Forelimb muscle (tissue), 1 donor: ENCODE results near the gene TNXB. TPM values are rescaled to one million over a fixed set of nuclear protein-coding genes. Genes with fewer than 3 reads are reported as not detected.

Experiments used
- DNase-seq: peaks from one replicate; pipeline ENCODE4 v3.0.0-alpha.2; 2013; ENCODE audit warnings: low read depth
- polyA plus RNA-seq: library from polyadenylated mRNA; unstranded; fragments of 120-200 nt; gene quantifications from one replicate; pipeline ENCODE4 v1.2.1, GENCODE V29; 2013; ENCODE audit not compliant: insufficient read length

TNXB gene
- polyA plus RNA-seq, 1 donor, result 108 TPM

DNA sequence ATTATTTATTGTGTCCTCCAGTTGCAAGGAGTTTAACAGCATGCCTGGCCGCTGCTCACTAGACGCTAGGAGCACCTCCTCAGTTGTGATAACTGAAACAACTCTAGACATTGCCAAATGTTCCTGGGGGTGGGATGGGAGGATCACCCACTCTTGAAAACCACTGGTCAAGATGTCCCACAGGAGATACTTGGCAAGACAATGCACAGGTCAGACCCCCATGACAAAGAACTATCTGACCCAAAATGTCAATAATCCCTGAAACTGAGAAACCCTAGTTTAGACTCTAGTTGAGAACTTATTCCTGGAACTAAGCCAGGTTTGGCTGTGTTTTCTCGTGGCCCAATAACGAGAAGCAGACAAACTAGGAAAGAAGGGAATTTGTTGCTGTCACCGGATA is 30.5 kb upstream of the TNXB start:
- no peak for DNase-seq

DNA sequence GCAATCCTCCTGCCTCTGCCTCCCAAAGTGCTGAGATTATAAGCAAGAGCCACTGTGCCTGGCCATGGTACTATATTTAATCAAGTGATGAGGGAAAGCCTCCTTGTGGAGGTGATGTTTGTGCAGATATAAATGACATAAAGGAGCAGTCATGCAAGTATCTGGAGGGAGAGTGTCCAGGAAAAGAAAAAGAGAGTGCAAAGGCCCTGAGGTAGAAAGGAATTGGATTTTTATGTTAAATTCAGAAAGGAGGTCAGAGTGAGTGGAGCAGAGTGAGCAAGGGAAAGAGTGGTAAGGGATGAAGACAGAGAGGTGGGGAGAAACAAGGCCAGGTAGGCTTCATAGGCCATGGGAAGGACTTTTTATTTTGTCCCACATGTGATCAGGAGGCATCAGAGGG is 28.3 kb upstream of the TNXB start:
- no peak for DNase-seq

DNA sequence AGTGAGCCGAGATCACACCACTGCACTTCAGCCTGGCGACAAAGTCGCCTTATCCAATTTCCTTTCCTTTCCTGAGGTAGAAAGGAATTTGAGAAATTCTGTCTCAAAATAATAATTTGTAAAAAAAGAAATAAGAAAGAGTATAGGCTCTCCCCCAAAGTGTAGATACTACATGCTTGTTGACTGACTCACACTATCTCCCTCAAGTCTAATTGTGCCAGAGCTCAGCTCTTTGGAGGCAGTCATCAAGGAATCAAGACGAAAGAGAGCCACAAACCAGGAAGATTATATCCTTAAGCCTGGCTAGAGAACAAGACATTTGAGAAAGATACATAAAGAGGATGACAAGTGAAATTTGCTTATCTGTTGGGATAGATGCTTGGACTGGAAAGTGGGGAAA is 24.6 kb upstream of the TNXB start:
- no peak for DNase-seq

DNA sequence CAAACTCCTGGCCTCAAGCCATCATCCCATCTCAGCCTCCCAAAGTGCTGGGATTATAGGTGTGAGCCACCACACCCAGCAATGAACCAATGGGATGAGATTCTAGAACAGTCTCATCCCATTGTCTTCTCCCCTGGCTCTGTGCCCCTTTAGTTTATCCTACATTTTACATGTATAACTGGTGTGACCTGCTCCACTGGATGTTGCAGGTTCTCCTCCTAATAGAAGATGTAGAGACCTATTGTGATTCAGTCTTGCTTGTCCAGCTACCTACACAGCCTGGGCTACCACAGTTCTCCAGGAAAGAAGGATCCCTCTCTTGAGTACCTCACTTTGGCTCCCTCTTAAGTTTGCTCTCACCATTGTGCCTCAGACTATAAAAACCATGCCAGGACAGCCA is 23.0 kb upstream of the TNXB start:
- DNase-seq, result no peak

DNA sequence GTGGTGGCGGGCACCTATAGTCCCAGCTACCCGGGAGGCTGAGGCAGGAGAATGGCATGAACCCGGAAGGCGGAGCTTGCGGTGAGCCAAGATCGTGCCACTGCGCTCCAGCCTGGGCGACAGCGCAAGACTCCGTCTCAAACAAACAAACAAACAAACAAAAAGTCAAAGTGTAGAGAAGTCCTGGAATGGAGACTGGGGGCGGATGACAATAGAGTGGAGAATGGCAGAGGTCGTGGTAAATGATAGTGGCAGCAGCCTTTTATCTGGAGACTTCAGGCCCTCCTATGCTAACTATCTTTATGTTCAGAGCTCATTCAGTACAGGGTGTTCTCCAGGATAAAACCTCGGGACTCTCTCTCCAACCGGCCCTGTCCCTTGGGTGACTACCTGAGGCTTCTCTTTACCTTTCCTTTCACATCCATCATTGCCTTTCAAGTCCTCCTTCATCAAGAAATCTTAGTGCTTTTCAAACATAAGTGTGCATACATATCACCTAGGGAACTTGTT is 22.4 kb upstream of the TNXB start:
- DNase-seq, result no peak

DNA sequence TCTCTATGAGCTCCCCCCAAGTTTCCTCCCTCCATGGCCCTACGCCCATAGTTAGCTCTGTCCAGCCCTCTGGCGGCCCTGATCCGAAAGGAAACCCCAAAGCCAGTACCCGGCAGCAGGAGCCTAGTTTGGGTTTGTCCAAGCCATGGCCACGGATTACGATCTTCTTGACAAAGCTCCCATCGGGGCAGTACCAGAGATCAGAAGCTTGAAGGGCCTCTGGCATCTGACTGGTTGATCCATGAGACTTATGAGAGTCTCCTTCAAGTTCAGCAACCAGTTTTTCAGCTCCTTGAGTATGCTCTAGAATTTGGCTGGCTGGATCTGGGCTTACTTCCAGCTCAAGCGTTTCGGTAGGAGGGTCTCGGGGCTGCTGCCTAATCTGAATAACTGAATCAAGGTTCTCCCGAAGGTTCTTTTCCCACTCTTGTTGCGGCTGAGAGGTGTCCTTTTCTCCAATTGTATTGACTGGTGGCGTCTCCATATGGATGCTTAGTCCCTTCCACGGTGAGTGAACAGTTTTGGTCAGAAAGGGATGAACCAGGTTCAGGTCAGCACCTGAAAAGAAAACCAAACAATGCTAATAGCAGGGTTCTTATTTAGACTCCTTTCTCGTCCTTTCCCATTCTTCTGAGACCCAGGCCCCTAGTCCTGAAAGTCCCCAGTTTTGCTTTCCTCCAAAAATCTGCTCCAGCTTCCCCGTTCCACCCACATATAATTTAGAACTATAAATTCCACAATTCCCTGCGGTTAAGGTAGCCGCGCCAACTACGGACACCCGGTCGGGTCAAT is 20.4 kb upstream of the TNXB start:
- DNase-seq, result no peak

DNA sequence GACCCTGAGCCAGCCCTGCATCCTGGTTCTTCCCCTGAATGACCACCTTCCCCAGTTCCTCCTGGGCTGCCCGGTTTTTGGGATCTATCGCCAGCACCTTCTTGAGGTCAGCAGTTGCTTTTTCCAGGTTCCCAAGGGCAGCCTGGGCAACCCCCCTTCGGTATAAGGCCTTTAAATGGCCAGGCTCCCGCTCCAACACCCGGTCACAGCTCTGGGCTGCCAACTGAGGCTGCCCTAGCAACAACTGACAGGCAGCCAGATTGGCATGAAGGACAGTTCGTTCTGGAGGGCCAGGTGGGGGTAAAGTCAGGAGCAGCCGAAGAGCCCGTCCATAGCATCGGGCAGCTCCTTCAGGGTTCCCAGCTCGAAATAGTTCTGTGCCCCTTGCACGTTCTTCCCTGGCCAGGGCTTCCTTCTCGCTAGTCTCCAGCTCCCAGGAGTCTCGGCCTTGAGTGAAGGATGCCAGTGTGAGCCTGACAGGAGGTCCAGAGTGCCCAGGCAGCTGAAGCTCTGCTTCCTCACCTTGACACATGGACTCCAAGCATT is 19.7 kb upstream of the TNXB start:
- no peak for DNase-seq

DNA sequence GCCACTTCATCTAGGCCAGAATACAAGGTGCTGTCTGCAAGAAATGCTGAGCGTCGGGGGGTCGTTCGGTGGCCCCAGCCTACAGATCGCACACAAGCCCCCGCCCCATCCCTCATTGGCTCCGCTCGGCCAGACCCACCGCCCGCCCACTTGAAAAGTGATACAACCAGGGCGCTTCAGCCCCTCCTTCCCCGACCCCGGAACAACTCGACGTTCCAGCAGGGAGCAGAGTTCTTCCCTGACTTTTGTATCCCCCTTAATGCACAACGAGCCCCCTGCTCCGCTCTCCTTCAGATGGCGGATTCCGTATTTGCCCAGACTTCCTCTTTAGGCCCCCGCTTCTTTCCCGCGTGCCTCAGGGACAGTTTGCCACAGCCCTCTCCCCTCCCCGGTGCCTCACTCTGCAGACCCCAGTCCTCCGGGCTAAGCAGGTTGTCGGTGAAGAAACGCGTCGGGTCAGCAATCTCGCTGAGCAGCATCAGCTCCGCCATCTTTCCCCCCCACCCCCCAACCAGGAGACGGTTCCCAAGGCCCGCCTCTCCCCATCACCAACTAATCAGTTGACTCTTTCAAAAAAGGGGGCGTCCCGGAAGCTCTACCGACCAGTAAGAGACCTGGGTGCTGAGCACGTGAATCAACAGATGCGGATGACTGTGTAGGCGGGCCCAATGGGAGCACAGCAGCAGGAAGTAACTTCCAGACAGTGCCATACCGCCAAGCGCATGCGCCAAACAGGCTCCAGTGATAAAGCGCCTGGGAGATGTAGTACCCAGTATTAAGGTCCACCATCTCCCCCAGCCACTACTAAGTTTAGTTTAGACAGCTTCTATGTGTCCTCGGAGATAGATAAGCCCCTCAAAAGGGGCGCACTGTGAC is 18.8 kb upstream of the TNXB start, which contains the start of gene ATF6B:
ATF6B (minus strand) TSS at position 530 of the 876 bp plus-strand sequence; CDS start at position 491, 39 bp downstream.
- peak; percentile 99 for DNase-seq

DNA sequence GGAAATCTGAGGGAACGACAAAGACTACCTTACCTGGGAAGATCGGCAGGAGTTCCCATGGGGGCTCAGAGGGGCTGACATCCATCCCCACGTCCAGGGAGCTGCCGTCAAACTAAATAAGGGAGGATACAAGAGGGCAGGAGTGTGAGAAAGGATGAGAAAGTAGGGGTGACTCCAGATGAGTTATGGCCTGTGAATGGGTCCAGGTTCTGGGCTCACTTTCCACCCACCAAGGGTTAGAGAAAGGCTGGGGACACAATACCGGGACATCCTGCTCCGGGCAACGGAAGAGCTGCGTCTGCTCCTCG is 18.2 kb upstream of the TNXB start:
- no peak for DNase-seq

DNA sequence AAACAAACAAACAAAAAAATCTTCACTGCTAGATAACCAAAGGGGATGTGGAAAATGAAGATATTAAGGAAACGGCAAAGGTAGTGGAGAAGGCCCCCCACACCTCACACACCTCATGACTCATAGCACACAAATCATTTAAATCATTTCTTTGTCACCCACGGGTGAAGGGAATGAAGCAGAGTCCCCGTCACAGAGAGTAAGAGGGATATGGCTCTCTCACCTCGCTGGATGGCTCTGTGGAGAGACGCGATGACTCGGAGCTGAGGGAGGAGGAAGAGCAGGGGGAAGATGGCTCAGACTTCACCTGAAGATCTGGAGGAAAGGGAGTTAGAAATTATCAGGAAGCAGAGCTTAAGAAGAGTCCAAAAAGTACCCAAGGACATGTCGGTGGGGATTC is 17.7 kb upstream of the TNXB start:
- DNase-seq, result no peak

DNA sequence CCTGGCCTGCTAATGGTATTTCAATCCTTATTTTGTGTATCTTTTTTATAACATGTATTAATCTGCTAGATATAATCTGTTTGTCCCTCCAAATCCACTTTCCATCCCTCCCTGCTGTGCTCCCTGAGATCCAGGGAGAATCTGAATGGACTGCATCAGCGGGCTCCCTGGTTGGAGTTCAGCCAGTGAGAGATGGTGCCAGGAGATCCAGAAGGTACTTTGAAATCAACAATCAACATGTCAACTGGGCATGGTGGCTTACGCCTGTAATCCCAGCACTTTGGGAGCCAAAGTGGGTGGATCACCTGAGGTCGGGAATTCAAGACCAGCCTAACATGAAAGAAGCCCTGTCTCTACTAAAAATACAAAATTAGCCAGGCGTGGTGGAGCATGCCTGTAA is 14.5 kb upstream of the TNXB start:
- DNase-seq, result no peak

DNA sequence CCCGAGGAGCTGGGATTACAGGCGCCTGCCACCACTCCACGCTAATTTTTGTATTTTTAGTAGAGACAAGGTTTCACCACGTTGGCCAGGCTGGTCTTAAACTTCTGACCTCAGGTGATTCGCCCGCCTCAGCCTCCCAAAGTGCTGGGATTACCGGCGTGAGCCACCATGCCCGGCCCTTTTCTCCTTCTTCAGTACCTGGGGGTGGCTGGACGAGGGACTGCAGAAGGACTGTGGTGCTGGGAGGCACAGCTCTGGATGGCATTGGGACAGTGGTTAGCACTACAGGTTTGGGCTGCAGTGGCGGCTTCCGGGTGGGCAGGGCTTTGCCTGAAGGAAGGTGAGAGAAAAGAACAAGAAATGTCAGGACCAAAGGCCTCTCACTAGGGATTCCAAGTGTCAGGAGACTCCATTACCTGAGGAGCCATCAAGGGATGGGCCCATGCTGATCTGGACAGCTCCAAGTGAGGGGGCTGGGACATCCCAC is 11.5 kb upstream of the TNXB start:
- DNase-seq, result no peak

DNA sequence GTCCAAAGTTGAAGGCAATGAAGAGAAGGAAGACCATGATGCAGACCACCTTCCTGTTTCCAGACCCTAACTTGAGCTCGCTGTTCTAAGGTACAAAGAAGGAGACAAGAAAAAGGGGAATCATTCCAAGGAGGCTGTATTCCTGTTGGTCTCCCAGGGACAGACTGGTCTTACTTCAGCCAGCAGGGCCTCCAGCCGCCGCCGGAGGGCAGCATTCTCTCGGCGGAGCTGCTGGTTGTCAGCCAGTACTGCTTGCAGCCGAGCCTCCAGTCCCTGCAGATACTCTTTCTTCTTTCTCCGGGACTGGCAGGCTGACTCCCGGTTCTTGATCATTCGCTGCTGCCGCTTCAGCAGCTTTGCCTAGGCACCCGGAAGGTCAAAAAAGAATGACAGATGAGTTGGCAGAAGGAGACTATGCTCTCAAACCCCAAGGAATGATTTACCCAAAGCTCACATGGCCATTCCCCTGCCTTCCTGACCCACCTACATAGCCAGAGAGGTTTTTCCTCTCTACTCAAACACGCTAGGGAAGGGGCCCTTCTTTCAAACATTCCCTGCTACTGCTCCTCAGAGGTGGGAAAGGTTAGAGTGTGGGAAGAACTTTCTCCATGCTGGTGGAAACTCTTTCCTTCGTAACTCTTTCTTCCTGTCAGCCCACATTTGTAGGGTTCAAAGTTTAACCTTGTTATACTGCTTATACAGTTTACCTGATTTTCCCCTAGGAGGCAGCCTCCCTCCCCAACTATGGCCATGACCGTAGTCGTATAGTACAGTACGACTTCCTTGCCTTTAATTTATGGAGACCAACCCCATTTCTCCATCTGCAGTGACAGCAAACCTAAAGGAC is 9.9 kb upstream of the TNXB start:
- no peak for DNase-seq

DNA sequence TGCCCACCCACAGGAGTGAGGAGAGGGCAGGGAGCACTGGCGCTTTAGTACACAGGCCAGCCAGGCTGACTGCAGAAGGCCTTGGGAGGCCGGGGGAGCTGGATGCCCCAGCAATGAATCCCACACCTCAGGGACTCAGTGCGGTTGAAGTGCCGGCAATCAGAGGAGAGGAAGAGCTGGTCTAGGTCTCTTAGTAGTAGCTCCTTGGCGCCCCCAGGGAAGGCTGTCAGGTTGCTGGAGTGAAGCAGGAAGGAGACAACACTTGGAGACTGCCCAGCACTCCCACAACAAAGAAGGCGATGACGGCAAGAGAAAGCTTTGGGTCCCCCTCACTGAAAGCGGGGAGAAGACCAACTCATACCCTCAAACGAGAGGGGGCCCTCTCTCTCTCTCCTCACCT is 8.3 kb upstream of the TNXB start:
- DNase-seq, result no peak

DNA sequence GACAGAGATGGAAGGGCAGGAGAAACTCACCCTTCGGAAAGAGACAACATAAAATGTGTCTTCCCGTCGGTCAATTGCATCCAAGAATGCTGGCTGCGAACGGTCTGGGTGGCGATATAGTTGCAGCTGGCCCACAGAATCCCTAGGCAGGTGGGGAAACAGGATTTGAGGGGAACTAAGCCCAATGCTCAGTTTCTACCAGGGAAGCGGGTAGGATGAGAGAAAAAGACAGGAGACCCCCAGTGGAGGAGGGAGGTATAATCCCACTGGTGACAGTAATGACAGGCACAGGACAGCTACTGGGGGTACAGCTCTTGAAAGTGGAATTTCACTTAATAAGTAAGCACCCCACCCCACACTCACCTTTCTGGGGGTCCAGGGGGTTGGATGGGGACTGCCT is 7.5 kb upstream of the TNXB start:
- no peak for DNase-seq

DNA sequence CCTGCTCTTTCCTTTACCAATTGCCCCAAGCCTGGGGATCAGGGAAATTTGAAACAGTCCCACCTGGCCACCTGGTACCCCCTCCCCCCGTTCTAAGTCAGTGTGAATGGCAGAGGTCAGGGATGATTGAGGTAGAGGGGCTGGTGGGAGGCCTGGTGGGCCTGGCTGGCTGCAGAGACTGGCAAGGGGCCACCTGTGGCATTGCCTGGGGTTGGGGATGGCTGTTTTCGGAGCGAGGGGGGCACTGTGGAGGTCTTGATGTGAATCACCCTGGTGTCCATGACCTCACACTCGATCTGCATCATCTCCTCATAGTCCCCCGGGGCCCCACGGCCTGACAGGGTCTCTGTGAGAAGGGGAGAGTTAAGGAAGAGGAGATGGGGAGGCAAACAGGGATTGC is 6.5 kb upstream of the TNXB start:
- DNase-seq, result no peak

DNA sequence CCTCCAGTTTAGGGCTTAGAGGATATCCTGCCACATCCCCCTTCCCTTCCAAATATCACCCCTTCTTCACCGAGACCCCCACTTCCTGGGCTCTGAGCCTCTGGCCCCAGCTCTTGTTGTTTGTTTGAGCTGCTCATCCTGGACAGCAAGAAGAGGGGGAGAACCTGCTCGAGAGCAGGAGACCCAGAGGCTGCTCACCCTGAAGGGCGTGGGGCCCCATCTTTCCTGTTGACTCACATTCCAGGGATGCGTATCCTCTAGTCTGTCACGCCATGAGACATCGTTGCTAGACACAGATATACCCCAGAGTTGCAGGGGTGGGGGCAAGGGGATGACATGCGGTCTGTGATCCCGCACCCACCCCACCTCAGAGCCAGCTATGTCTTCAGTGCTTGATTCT is 5.7 kb upstream of the TNXB start:
- no peak for DNase-seq

DNA sequence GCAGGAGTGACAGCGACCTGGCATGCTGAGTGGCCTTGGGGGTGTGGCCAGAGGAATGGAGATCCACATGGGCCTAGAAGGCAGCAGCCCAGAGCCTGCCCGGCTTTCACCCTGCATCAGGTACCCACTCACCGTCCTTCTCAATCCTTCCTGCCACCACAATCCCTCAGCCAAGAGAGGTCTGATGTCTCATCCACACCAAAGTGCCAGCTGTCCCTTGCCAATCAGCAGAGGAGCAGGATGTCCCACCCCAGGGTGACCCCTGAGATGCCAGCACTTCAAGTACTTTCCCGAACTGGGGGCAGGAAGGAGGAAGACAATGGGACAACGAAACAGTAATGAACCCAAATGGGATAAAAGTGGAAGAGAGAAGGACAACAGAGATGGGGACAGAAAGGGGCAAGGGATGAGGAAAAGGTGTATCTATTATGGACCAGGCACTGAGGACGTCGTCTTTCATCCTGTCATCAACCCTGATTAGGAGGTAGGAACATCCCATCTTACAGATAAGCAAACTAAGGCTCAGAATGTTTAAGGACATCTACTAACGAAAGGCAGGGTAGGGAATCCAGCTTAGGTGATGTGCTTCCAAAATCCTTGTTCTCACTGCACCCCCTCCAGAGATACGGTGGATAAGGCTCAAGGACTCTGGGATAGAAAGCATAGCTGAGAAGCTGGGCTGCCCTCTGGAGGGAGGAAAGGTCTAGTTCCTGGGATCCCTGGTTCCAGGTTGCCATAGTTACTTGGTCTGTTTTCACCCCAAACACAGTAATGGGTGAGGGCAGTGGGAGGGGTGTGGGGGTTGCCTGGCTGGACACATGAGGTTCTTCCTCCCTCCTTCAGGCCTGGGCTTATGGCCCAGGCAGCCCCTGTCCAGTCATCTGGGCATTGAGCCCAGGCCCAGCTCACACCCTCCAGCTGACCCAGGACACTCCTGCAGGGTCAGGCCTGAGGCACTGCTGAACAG is 4.5 kb upstream of the TNXB start:
- peak; percentile 95 for DNase-seq

DNA sequence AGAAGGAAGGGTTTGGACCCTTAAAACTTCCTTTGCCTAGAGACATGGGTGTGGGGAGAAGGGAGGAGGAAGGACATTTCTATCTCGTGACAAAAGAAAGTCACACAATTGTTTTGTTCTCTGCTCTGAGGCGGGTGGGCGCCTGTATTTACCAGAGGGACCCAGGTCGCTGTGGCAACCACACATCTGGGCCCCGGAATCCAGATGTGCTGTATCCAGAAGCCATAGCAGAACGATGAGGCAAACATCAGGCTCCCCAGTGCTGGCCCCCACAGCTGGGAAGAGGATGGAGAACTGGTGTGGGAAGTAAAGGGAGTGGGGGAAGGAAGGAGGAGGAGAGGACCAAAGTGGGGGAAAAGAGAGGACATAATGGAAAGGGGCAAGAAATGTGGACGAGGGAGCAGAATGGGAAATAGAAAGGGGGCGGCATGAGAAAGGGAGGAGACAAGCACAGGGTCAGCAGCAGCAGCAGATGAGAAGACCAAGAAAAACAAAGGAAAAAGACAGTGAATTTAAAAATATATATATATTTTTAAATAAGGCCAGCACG is 3.4 kb upstream of the TNXB start:
- peak; percentile 87 for DNase-seq

DNA sequence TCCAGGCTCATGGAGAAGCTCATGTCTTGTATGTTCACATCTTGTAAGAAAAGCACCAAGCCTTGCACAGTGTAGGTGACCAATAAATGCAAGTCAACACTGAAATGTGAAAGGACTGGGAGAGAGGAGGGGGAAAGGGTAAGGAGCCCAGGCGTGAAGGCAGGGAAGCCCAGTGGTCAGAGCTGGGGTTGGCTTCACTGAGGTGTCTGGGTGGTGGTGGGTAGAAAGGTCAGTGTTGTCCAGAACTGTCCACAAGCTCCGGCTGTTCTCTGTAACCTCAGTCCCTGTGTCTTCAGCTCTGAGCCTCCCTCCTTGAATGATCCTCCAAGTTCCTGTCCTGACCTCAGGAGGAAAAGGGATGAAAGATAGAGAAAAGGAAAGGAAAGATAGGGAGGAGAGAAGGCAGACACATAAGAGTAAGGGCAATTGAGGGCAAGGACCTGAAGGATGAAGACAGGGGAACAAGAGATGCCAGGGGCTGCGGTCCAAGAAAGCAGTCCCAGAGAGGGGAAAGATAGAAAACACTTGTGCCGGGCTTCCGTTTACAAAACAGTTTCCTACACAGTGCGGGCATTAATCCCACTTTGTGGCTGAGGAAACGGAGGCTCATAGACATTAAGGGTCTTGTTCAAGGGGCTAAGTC is 2.4 kb upstream of the TNXB start:
- no peak for DNase-seq
